GM10266 (cell line): ENCODE data around the gene MRPL21.

Source experiments
- DNase-seq: peaks from one replicate; pipeline ENCODE4 v3.0.0; 2012; ENCODE audit errors: extremely low spot score
- TF ChIP-seq, protein P1 (sequence below): IDR thresholded peaks from 2 replicates; pipeline ENCODE4 v1.5.1; 2012; ENCODE audit warnings: mild to moderate bottlenecking, low read depth; ENCODE audit not compliant: control insufficient read depth, insufficient read depth; ENCODE audit errors: missing control alignments

MRPL21 gene

DNA sequence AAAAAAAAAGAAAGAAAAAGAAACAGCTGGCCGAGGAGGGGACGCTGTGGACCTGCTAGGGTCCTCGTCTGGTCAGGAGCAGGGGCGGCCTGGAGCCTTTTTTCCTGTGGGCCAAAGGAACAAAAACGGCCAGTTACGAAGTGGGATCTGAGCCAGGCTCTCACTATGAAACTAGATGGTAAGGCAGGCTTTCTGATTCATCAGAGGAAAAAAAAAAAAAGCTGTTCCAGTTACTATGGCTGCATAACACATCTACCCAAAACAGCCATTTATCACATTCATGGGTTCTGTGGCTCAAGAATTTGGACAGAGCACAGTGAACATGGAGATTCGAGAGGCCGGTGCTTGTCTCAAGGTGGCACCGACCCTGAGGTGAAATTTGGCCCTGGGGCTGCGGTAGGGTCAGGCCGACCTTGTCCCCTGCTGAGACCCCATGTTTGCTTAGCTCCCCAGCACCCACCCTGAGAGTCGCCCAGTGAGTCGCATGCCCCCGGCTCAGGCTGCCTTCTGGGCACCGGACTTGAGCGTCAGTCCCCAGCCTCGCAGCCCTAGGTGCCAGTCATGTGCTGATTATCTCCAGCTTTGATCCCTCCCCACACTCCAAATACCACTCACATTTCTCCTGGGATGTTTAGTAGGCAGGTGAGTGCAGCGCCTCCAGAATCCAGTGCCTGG lies 42.9 kb upstream of the MRPL21 start:
- DNase-seq: no peak
- TF ChIP-seq, protein P1, sequence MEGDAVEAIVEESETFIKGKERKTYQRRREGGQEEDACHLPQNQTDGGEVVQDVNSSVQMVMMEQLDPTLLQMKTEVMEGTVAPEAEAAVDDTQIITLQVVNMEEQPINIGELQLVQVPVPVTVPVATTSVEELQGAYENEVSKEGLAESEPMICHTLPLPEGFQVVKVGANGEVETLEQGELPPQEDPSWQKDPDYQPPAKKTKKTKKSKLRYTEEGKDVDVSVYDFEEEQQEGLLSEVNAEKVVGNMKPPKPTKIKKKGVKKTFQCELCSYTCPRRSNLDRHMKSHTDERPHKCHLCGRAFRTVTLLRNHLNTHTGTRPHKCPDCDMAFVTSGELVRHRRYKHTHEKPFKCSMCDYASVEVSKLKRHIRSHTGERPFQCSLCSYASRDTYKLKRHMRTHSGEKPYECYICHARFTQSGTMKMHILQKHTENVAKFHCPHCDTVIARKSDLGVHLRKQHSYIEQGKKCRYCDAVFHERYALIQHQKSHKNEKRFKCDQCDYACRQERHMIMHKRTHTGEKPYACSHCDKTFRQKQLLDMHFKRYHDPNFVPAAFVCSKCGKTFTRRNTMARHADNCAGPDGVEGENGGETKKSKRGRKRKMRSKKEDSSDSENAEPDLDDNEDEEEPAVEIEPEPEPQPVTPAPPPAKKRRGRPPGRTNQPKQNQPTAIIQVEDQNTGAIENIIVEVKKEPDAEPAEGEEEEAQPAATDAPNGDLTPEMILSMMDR: no peak

DNA sequence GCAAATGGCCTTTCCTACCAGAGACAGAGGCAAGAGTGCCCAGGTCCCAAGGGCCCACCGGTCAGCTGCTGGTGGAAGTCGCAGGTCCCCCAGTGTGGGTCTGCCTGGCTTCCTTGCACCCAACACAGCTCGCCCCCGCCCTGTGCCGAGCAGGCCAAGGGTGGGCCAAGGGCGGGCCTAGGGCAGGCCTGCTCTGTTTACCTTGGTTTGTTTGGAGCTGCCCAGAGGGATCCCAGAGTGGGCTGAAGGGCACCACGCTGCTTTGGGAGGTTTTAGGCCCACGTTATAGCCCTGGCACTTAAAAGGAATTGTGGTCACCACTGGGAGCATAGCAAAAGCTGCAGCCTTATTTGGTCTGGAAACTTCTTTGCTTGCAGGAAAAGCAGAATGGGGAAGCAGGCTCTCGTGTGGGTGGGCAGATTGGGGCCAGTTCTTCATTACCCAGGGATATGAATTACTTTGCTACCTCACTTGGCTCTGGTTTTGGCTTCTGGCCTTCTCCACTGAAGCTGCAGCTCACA lies 39.2 kb upstream of the MRPL21 start:
- TF ChIP-seq, protein P1: no peak
- no peak for DNase-seq

DNA sequence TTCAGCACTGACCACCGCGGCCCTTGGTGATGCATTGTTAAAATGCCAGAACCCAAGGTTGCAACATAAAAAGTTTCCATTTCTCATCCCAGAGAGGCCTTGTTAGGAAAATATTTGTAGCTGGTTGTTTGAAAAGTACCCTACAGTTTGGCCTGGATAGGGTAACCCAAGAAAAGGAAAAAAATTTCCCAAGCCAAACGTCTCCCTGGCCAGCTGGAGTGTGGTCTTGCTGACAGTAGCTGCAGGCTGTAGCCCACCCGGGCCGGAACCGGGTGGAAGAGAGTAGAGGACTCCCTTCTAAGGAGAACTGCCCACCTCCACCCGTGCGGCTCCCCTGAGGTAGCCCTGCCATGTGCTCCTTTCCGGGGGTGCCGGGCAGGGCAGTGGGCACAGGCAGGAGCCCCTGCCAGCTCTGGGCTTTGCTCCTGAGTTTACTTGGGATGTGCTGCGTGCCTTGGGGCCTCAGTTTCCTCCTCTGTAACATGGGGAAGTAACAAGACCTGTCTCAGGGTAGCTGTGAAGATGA lies 38.5 kb upstream of the MRPL21 start:
- DNase-seq: no peak

DNA sequence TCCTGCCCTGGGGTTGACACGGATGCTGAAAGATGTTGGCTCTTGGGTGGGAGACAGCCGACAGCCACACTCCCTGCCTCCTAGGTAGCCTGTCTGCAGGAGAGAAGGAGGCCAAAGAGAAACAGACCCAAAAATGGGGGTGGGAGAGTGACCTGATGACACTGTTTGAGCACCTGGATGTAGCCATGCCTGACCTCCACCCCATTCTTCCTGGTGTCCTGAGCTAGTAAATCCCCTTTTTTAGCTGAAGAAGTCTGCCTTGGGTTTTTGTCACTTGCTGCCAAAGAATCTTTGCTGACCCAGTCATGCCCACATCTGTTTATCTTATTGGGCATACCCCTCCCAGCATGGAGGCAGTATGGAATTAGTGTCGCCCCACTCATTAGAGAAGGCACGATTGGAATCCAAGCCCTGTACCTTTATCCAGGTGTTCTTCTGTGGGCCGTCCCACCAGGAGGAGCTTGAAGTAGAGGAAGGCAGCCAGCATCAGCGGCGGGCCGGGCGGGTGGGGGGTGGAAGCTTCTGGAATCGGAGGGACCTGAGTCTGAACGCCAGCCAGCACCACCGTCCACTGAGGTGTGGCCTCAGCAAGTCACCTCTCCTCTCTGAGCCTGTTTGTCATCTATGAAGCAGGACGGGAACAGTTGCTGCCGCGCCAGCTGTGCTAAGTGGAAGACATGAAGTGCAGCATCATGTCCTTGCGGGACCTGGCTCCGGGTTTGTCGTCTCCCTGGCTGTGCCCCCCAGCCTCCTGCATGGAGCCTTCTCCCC lies 37.9 kb upstream of the MRPL21 start:
- no peak for DNase-seq
- TF ChIP-seq, protein P1: no peak

More for the DNA sequence above, 38.5 kb upstream of the MRPL21 start:
- TF ChIP-seq, protein P1: no peak

DNA sequence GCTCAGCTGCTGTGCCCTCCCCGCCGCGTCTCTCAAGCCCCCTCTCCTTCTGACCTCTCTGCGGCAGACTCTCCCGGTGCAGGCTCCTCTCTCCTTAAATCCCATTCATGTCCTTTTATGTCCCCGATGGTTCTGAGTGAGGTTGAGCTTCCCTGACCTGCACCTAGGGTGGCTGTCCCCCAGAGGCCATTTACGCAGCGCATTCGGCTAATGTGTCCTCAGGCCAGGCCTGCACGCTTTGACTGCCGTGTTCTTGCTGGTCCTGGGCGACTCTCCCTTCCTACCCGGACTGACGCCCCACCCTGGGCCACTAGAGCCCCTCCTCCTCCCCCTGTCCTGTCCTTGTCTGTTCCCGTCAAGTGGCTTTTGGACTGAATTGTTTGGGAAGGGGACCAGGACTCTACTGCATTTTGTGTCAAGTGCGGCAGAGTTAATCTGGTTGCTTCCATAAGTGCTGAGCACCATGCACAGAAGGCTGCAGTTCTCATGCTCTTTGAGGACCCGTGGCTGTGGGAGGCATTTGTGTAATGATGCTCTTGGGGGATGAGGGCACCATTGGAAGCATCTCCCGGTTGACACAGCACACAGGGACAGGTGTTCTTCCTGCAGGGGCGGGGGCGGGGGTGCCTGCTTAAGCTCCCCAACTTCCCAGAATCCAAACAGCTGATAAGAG lies 37.2 kb upstream of the MRPL21 start:
- no peak for DNase-seq
- TF ChIP-seq, protein P1: no peak

DNA sequence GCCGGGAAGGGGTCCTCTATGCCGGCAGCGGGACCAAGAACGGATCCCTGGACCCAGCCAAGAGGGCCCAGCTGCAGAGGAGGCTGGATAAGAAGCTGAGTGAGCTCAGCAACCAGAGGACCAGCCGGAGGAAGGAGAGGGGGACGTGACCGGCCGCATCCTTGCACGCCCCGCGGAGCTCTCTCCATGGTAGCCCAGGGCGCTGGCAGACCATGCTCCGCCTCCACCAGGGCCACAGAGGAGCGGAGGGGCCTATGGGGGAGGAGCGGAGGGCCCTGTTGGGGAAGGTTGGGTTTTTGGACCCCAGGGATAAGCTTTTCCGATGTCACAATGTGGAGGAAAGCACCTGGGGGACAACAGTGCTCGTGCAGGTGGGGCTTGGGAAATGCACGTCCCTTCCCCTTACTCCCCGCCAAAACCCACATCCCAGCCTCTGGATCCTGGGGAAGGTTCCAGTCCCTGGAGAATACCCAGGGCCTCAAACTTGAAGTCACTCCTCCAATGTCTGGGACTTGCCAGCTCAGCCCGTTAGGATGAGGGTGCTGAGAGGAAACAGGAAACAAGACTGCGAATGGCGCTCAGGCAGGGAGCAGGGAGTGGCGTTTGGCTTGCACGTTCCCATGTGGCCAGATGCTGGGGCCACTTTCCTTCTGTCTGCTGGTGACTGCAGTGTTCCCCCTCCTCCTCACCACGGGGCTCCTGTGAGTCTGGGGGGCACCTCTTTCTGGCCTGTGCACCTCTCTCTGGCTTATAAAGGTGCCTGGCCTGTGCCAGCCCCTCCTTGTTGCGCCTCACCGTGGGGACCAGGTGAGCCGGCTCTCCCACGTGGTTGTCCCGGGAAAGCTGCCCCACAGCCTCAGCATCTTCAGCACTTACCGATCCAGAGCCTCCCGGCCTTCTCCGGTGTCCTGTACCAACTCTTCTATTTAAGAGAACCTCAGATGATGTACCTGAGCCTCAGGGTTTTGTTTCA lies 36.2 kb upstream of the MRPL21 start:
- TF ChIP-seq, protein P1: no peak
- no peak for DNase-seq
